Ascending aorta (tissue), 2 donors: ENCODE results near the gene CDHR2. TPM values are rescaled to one million over a fixed set of nuclear protein-coding genes. Genes with fewer than 3 reads are reported as not detected.

Experiments used
- DNase-seq, 2 donors: peaks; one replicate each; pipeline ENCODE4 v3.0.0-alpha.2; 2019; ENCODE audit warnings: low spot score in 2 of 2
- H3K27ac ChIP-seq, 2 donors: fragments of 200-600 bp; sonication (generic); one replicate each; pipeline ENCODE4 v1.5.1; 2016 to 2017; ENCODE audit warnings: mild to moderate bottlenecking in 1 of 2
- H3K27me3 ChIP-seq: fragments of 200-600 bp; sonication (generic); one replicate; pipeline ENCODE4 v1.5.1; 2017
- H3K36me3 ChIP-seq, 2 donors: fragments of 200-600 bp; sonication (generic); one replicate each; pipeline ENCODE4 v1.5.1; 2016
- H3K4me1 ChIP-seq, 2 donors: fragments of 200-600 bp; sonication (generic); one replicate each; pipeline ENCODE4 v1.5.1; 2016 to 2017; ENCODE audit warnings: mild to moderate bottlenecking in 1 of 2
- H3K4me3 ChIP-seq, 2 donors: fragments of 200-600 bp; sonication (generic); one replicate each; pipeline ENCODE4 v1.5.1; 2016 to 2017; ENCODE audit warnings: mild to moderate bottlenecking in 1 of 2
- H3K9me3 ChIP-seq, 2 donors: fragments of 200-600 bp; sonication (generic); one replicate each; pipeline ENCODE4 v1.5.1; 2016
- CTCF ChIP-seq, 3 experiments: fragments of 200-600 bp in 2 of 3; fragments of 450-650 bp in 1 of 3; sonication (generic) in 2 of 3; IDR thresholded peaks; one replicate each; pipeline ENCODE4 v1.5.1; 2016 to 2019; ENCODE audit warnings: antibody characterized with exemption in 3 of 3, mild to moderate bottlenecking in 1 of 3, moderate library complexity in 1 of 3
- intact Hi-C: fragments of 100-400 bp; cut with DNase I; formaldehyde crosslinking; loops from one replicate; pipeline ENCODE4 v1.15.1; 2023
- total RNA-seq: library from RNA; depleted of rRNA; stranded (reverse); fragments of >200 nt; gene quantifications from one replicate; pipeline ENCODE4 v1.1.0, GENCODE V29; 2016

CDHR2 gene
- total RNA-seq, 1 donor from 2014 or later: not detected

DNA sequence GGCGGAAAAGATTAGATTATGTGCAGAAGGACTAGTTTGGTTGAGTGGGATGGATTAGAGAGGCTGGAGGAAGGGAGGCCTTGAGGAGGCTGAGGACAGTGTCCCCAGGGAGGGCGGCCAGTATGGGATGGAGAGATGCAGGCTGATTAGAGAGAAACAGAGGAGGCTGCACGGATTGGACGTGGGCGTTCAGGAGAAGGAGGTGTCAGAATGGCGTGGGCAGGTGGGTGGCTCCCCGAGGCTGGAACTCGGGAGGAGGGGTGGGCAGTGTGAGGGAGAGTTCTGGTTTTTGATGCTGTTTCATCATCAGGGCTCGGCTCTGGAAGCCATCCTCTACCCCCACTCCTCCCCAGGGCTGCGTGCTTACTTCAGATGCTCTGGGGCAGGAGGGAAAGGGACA is 13.0 kb downstream of the CDHR2 start:
- no peak for TF ChIP-seq CTCF (IDR thresholded peaks at IDR 0.05)
- Histone ChIP-seq H3K27me3 (no peaks in the 10 kb centered on the region), H3K4me1 (no peaks in the 10 kb centered on the region), H3K36me3 (no peaks in the 10 kb centered on the region), H3K4me3 (no peak overlapping the region), H3K9me3 (no peaks in the 10 kb centered on the region), H3K27ac (no peak overlapping the region)
- no peak for DNase-seq
- intact Hi-C loops: no loop called here

DNA sequence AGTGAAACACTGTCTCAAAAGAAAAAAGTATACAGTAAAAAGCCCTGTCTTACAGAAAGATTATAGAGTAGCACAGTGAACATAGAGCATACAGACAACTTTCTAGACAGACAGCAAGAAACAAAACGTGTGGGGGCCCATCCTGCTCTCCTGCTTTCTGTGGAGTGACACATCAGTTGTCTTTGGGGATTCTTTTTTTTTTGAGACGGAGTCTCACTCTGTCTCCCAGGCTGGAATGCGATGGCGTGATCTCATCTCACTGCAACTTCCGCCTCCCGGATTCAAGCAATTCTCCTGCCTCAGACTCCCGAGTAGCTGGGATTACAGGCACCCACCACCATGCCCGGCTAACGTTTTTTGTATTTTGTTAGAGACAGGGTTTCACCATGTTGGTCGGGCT is 14.9 kb downstream of the CDHR2 start:
- Histone ChIP-seq H3K4me1 (no peaks in the 10 kb centered on the region), H3K27ac (no peak overlapping the region), H3K4me3 (no peak overlapping the region), H3K27me3 (no peaks in the 10 kb centered on the region), H3K9me3 (no peaks in the 10 kb centered on the region), H3K36me3 (no peaks in the 10 kb centered on the region)
- no peak for TF ChIP-seq CTCF (IDR thresholded peaks at IDR 0.05)
- DNase-seq: no peak
- intact Hi-C loops: no loop called here

GRCh38 chr5:176565760-176566288 is 16.7 kb downstream of the CDHR2 start:
- Histone ChIP-seq H3K9me3 (no peaks in the 10 kb centered on the region), H3K4me1 (no peaks in the 10 kb centered on the region), H3K27me3 (no peaks in the 10 kb centered on the region), H3K36me3 (no peaks in the 10 kb centered on the region), H3K27ac (no peak overlapping the region), H3K4me3 (no peak overlapping the region)
- TF ChIP-seq CTCF (IDR thresholded peaks at IDR 0.05): no peak
- no peak for DNase-seq
- intact Hi-C loops: no loop called here

GRCh38 chr5:176568657-176569056 is 19.5 kb downstream of the CDHR2 start:
- intact Hi-C loops: no loop called here
- Histone ChIP-seq H3K27ac (no peak overlapping the region), H3K36me3 (no peaks in the 10 kb centered on the region), H3K4me1 (no peaks in the 10 kb centered on the region), H3K4me3 (no peak overlapping the region), H3K9me3 (no peaks in the 10 kb centered on the region), H3K27me3 (no peaks in the 10 kb centered on the region)
- no peak for TF ChIP-seq CTCF (IDR thresholded peaks at IDR 0.05)
- DNase-seq: no peak

DNA sequence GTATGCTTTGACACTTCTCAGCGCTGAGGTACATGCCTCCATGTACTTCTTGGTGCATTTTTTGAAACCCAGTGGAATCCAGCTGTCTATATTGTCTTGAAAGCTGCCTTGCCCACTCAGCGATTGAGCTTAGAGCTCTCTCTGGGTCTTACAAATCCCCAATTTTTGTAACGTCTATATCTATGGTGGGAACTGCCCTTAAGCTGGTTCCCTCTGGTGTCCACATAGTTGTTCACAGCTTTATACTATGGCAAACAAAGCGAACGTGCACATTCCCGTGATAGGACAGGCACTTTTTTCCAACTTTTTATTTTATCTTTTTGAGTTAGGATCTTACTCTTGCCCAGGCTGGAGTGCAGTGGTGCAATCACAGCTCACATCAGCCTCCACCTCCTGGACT is 20.9 kb downstream of the CDHR2 start:
- no peaks in the 10 kb centered on the region for H3K27me3 ChIP-seq
- no peaks in the 10 kb centered on the region for H3K4me1 ChIP-seq
- no peak for TF ChIP-seq CTCF (IDR thresholded peaks at IDR 0.05)

More for the DNA sequence above, 20.9 kb downstream of the CDHR2 start:
- no peak for DNase-seq
- no peak overlapping the region for H3K27ac ChIP-seq
- intact Hi-C loops: no loop called here
- H3K9me3 ChIP-seq: no peaks in the 10 kb centered on the region
- H3K4me3 ChIP-seq: no peak overlapping the region
- H3K36me3 ChIP-seq: no peaks in the 10 kb centered on the region
